ENCODE measurements around the gene TLR4.

TLR4 gene

DNA sequence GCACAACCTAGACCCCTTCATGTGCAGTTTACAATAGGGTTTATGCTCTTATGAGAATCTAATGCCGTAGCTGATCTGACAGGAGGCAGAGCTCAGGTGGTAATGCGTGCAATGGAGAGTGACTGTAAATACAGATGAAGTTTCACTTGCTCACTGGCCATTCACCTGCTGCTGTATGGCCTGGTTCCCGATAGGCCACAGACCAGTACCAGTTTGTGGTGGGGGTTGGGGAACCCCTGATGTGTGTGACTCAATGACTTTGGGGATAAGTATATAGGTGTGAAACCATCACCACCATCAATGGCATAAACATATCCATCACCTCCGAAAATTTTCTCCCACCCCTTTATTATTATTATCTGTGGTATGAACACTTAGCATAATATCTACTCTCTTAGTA is 42.1 kb downstream of the TLR4 start:
- no peak overlapping the region for H2AFZ ChIP-seq (ENCODE audit: low read depth, low read length, severe bottlenecking)
- H3F3A ChIP-seq (ENCODE audit: insufficient read depth) = no peaks in the 10 kb centered on the region
- no peak overlapping the region for H3K9ac ChIP-seq (ENCODE audit: low read length)
- H4K20me1 ChIP-seq (ENCODE audit: low read depth, low read length) = no peaks in the 10 kb centered on the region
- no peaks in the 10 kb centered on the region for H3K27me3 ChIP-seq (ENCODE audit: low read length)
- no peaks in the 10 kb centered on the region for H3K36me3 ChIP-seq (ENCODE audit: low read length)
- H3K4me3 ChIP-seq (ENCODE audit: insufficient read depth, low read length, poor library complexity, severe bottlenecking) = no peak overlapping the region
- H3K9me3 ChIP-seq (ENCODE audit: insufficient read depth, low read length) = no peaks in the 10 kb centered on the region
- TF ChIP-seq EZH2phosphoT487 (conservative IDR thresholded peaks at IDR 0.05; ENCODE audit: low read length) = no peak
- TF ChIP-seq, protein P1, sequence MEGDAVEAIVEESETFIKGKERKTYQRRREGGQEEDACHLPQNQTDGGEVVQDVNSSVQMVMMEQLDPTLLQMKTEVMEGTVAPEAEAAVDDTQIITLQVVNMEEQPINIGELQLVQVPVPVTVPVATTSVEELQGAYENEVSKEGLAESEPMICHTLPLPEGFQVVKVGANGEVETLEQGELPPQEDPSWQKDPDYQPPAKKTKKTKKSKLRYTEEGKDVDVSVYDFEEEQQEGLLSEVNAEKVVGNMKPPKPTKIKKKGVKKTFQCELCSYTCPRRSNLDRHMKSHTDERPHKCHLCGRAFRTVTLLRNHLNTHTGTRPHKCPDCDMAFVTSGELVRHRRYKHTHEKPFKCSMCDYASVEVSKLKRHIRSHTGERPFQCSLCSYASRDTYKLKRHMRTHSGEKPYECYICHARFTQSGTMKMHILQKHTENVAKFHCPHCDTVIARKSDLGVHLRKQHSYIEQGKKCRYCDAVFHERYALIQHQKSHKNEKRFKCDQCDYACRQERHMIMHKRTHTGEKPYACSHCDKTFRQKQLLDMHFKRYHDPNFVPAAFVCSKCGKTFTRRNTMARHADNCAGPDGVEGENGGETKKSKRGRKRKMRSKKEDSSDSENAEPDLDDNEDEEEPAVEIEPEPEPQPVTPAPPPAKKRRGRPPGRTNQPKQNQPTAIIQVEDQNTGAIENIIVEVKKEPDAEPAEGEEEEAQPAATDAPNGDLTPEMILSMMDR (IDR thresholded peaks at IDR 0.05; ENCODE audit: insufficient read depth, low read length, poor library complexity, severe bottlenecking) = no peak
- no peak overlapping the region for H3K4me2 ChIP-seq (ENCODE audit: low read depth, low read length, poor library complexity, severe bottlenecking)
- no peaks in the 10 kb centered on the region for H3K9me2 ChIP-seq (replicated peaks; ENCODE audit: insufficient read depth, low read length)
- no peaks in the 10 kb centered on the region for H3K79me2 ChIP-seq (ENCODE audit: insufficient read depth, low read length)
- no peak overlapping the region for H3K27ac ChIP-seq (ENCODE audit: low read depth, low read length)

DNA sequence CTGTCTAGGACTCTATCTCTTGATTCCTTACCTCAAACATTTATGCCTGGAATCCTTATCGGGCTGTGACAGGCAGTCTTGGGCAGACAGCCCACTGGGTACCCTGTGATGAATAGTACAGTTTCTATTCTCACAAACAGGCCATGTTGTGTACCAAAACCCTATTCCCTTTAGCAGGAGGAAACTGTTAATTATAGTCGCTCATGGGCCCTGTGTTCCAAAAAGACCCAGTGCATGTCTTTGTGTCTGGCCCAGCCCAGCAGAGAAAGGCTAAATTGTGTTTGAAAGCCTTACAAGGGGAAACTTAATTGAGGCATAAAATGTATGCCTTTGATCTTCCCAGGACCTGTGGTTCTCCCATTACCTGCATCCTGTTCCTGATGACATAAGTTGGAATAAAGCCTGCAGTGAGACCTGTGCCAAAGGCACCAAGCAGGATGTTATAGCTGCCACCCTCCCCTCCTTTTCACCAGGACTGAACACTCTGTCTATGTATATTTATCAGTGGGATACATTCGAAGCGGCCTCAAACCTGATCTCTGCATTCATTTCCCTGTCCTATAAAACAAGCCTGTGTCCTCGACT is 43.3 kb downstream of the TLR4 start:
- no peaks in the 10 kb centered on the region for H3K9me3 ChIP-seq (ENCODE audit: insufficient read depth, low read length)
- H3K9me2 ChIP-seq (replicated peaks; ENCODE audit: insufficient read depth, low read length) = no peaks in the 10 kb centered on the region
- H3K27me3 ChIP-seq (ENCODE audit: low read length) = no peaks in the 10 kb centered on the region
- H3K9ac ChIP-seq (ENCODE audit: low read length) = no peak overlapping the region
- H4K20me1 ChIP-seq (ENCODE audit: low read depth, low read length) = no peaks in the 10 kb centered on the region
- no peaks in the 10 kb centered on the region for H3F3A ChIP-seq (ENCODE audit: insufficient read depth)
- H3K4me2 ChIP-seq (ENCODE audit: low read depth, low read length, poor library complexity, severe bottlenecking) = no peak overlapping the region
- no peak overlapping the region for H2AFZ ChIP-seq (ENCODE audit: low read depth, low read length, severe bottlenecking)
- no peaks in the 10 kb centered on the region for H3K79me2 ChIP-seq (ENCODE audit: insufficient read depth, low read length)
- H3K36me3 ChIP-seq (ENCODE audit: low read length) = no peaks in the 10 kb centered on the region
- H3K4me3 ChIP-seq (ENCODE audit: insufficient read depth, low read length, poor library complexity, severe bottlenecking) = no peak overlapping the region
- H3K27ac ChIP-seq (ENCODE audit: low read depth, low read length) = no peak overlapping the region
- no peak for TF ChIP-seq EZH2phosphoT487 (conservative IDR thresholded peaks at IDR 0.05; ENCODE audit: low read length)
- TF ChIP-seq, protein P1 (IDR thresholded peaks at IDR 0.05; ENCODE audit: insufficient read depth, low read length, poor library complexity, severe bottlenecking) = no peak

DNA sequence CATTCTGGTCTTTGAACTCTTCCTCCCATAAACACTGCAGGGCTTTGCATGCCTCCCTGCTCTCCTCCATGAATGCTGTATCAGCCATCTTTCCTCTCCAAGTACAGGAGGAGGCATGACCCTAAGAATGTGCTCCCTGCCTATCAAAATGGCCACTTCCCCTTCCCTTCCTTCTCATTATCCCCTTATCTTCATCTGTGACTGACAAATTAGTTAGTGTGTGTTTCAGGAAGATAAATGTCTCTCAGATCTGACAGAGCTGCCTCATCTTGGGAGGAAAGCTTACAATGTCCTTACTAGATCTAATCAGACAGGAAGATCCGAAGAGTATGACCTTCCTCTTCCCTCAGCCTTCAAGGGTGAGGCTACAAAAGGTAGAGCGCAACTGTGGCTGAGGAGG is 46.2 kb downstream of the TLR4 start:
- no peak for TF ChIP-seq EZH2phosphoT487 (conservative IDR thresholded peaks at IDR 0.05; ENCODE audit: low read length)
- TF ChIP-seq, protein P1 (IDR thresholded peaks at IDR 0.05; ENCODE audit: insufficient read depth, low read length, poor library complexity, severe bottlenecking) = no peak
- Histone ChIP-seq H3K9me3 (ENCODE audit: insufficient read depth, low read length) (no peaks in the 10 kb centered on the region), H3F3A (ENCODE audit: insufficient read depth) (no peaks in the 10 kb centered on the region), H3K27ac (ENCODE audit: low read depth, low read length) (no peak overlapping the region), H3K36me3 (ENCODE audit: low read length) (no peaks in the 10 kb centered on the region), H3K79me2 (ENCODE audit: insufficient read depth, low read length) (no peaks in the 10 kb centered on the region), H3K9me2 (replicated peaks; ENCODE audit: insufficient read depth, low read length) (no peaks in the 10 kb centered on the region), H3K4me3 (ENCODE audit: insufficient read depth, low read length, poor library complexity, severe bottlenecking) (no peak overlapping the region), H3K4me2 (ENCODE audit: low read depth, low read length, poor library complexity, severe bottlenecking) (no peak overlapping the region), H4K20me1 (ENCODE audit: low read depth, low read length) (no peaks in the 10 kb centered on the region), H3K27me3 (ENCODE audit: low read length) (no peaks in the 10 kb centered on the region), H3K9ac (ENCODE audit: low read length) (no peak overlapping the region), H2AFZ (ENCODE audit: low read depth, low read length, severe bottlenecking) (no peak overlapping the region)
